ENCODE results near the gene HOXB13. TPM values are rescaled to one million over a fixed set of nuclear protein-coding genes. Genes with fewer than 3 reads are reported as not detected.

HOXB13 gene
- total and polyA plus RNA-seq, 2 of the 13 experiments (the other 11 are each of a cell fraction or from before 2014, with no cell fraction given) = not detected

DNA sequence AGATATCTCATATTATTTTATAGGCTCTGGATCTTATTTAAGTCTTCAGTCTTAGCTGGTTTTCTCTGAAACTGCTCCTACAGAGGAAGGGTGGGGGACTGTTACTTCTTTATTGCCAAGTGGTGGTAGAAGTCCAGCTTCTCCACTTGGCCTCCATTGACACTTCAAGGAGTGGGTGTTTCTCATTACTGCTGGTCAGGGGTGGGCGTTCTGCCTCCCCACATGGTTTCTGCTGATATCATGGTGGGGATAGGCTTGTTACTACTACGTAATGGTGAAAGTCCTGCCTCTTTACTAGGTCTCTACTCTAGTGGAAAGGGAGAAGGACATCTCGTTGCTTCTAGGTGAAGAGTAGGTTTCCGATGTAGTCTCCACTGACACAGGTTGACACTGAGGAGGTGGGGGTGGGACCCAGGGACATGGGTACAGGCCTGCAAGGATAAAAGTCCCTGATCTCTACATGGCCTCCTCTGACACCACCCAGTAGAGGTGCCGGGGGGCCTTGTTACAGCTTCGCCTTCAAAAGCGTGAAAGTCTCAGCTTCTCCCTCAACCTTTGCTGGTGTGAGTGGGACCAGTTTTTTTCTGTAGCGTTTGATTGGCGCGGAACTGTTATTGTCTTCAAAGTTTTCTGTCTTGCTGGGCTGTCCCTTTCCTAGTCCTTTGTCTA is 26.6 kb downstream of the HOXB13 start:
- Histone ChIP-seq H4K20me1 (ENCODE audit: insufficient read depth, low read length) (no peaks in the 10 kb centered on the region), H3K4me3 (replicated peaks in 1 of 3; ENCODE audit: insufficient read depth in 1 of 3, low read depth in 2 of 3, low read length in 3 of 3) (no peak overlapping the region), H2AFZ (ENCODE audit: low read length) (no peak overlapping the region), H3K36me3 (replicated peaks in 1 of 2; ENCODE audit: control insufficient read depth in 1 of 2, insufficient read depth in 2 of 2, low read length in 2 of 2) (no peaks in the 10 kb centered on the region), H3K27ac (ENCODE audit: extremely low read length, insufficient read depth, low read length) (no peak overlapping the region), H3K4me2 (ENCODE audit: low read depth, low read length) (no peak overlapping the region), H3K79me2 (ENCODE audit: insufficient read depth, low read length) (no peaks in the 10 kb centered on the region), H3K9ac (ENCODE audit: insufficient read depth, low read depth, low read length) (no peak overlapping the region), H3K4me1 (ENCODE audit: insufficient read depth, low read length) (no peaks in the 10 kb centered on the region), H3K9me3 (ENCODE audit: low read length) (no peaks in the 10 kb centered on the region), H3K27me3 (ENCODE audit: control insufficient read depth in 1 of 2, insufficient read depth in 2 of 2, low read length in 2 of 2) (peaks cover 5 to 61% of the 10 kb centered on the region in 2 experiments; a peak in 4 of 5 replicates)
- no peak for FAIRE-seq
- in situ Hi-C loops (cut with HindIII; ENCODE audit: extremely low pct_ligation_motif_present, low pct_unique_long_range_greater_than_20kb) (no loop called here), intact Hi-C loops (cut with micrococcal nuclease; ENCODE audit: unreplicated experiment) (no loop called here)
- ATAC-seq = no peak
- no peak for DNase-seq (ENCODE audit: low spot score)
- no TSS peak for BruUV-seq (replicated peaks)
- POLR2A ChIA-PET = no interaction called here
- WGBS (ENCODE audit: low lambda C conversion rate) = 46% methylated on average over 10 of the region's 10 CpGs
- CTCF ChIA-PET (ENCODE audit: low intra/inter-chr PET ratio, low total read pairs) = no interaction called here
- no peak for TF ChIP-seq ATRX (CRISPR knock-in tag; IDR thresholded peaks at IDR 0.05; ENCODE audit: borderline replicate concordance)
- no peak for TF ChIP-seq MBNL3 (CRISPR knock-in tag; conservative IDR thresholded peaks at IDR 0.05)
- no peak for TF ChIP-seq ZSCAN25 (CRISPR knock-in tag; IDR thresholded peaks at IDR 0.05)
- TF ChIP-seq ZNF792 (CRISPR knock-in tag; IDR thresholded peaks at IDR 0.05) = no peak
- TF ChIP-seq, protein P1, sequence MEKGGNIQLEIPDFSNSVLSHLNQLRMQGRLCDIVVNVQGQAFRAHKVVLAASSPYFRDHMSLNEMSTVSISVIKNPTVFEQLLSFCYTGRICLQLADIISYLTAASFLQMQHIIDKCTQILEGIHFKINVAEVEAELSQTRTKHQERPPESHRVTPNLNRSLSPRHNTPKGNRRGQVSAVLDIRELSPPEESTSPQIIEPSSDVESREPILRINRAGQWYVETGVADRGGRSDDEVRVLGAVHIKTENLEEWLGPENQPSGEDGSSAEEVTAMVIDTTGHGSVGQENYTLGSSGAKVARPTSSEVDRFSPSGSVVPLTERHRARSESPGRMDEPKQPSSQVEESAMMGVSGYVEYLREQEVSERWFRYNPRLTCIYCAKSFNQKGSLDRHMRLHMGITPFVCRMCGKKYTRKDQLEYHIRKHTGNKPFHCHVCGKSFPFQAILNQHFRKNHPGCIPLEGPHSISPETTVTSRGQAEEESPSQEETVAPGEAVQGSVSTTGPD (CRISPR knock-in tag; IDR thresholded peaks at IDR 0.05) = no peak
- no peak for TF ChIP-seq YY1 (IDR thresholded peaks at IDR 0.05; ENCODE audit: insufficient read depth, insufficient replicate concordance, low read depth, low read length)
- TF ChIP-seq NPAS2 (CRISPR knock-in tag; IDR thresholded peaks at IDR 0.05; ENCODE audit: borderline replicate concordance) = no peak
- TF ChIP-seq TP53 (CRISPR knock-in tag; conservative IDR thresholded peaks at IDR 0.05) = no peak
- TF ChIP-seq ZNF30 (CRISPR knock-in tag; IDR thresholded peaks at IDR 0.05) = no peak
- TF ChIP-seq, protein P2, sequence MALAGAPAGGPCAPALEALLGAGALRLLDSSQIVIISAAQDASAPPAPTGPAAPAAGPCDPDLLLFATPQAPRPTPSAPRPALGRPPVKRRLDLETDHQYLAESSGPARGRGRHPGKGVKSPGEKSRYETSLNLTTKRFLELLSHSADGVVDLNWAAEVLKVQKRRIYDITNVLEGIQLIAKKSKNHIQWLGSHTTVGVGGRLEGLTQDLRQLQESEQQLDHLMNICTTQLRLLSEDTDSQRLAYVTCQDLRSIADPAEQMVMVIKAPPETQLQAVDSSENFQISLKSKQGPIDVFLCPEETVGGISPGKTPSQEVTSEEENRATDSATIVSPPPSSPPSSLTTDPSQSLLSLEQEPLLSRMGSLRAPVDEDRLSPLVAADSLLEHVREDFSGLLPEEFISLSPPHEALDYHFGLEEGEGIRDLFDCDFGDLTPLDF (CRISPR knock-in tag; IDR thresholded peaks at IDR 0.05) = no peak
- TF ChIP-seq ZNF746 (CRISPR knock-in tag; IDR thresholded peaks at IDR 0.05) = no peak
- no peak for TF ChIP-seq ZSCAN31 (CRISPR knock-in tag; IDR thresholded peaks at IDR 0.05; ENCODE audit: low read depth)
- no peak for TF ChIP-seq RFX5 (IDR thresholded peaks at IDR 0.05; ENCODE audit: low read depth, low read length)
- TF ChIP-seq KMT2A (CRISPR knock-in tag; IDR thresholded peaks at IDR 0.05) = no peak
- TF ChIP-seq, protein P3, sequence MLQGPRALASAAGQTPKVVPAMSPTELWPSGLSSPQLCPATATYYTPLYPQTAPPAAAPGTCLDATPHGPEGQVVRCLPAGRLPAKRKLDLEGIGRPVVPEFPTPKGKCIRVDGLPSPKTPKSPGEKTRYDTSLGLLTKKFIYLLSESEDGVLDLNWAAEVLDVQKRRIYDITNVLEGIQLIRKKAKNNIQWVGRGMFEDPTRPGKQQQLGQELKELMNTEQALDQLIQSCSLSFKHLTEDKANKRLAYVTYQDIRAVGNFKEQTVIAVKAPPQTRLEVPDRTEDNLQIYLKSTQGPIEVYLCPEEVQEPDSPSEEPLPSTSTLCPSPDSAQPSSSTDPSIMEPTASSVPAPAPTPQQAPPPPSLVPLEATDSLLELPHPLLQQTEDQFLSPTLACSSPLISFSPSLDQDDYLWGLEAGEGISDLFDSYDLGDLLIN (CRISPR knock-in tag; IDR thresholded peaks at IDR 0.05; ENCODE audit: borderline replicate concordance) = no peak
- TF ChIP-seq ZNF781 (CRISPR knock-in tag; IDR thresholded peaks at IDR 0.05; ENCODE audit: borderline replicate concordance, not compliant biosample characterization) = no peak
- TF ChIP-seq, protein P4, sequence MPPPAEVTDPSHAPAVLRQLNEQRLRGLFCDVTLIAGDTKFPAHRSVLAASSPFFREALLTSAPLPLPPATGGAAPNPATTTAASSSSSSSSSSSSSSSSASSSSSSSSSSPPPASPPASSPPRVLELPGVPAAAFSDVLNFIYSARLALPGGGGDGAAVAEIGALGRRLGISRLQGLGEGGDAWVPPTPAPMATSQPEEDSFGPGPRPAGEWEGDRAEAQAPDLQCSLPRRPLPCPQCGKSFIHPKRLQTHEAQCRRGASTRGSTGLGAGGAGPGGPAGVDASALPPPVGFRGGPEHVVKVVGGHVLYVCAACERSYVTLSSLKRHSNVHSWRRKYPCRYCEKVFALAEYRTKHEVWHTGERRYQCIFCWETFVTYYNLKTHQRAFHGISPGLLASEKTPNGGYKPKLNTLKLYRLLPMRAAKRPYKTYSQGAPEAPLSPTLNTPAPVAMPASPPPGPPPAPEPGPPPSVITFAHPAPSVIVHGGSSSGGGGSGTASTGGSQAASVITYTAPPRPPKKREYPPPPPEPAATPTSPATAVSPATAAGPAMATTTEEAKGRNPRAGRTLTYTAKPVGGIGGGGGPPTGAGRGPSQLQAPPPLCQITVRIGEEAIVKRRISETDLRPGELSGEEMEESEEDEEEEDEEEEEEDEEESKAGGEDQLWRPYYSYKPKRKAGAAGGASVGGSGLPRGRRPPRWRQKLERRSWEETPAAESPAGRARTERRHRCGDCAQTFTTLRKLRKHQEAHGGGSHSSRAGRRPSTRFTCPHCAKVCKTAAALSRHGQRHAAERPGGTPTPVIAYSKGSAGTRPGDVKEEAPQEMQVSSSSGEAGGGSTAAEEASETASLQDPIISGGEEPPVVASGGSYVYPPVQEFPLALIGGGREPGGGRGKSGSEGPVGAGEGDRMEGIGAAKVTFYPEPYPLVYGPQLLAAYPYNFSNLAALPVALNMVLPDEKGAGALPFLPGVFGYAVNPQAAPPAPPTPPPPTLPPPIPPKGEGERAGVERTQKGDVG (CRISPR knock-in tag; IDR thresholded peaks at IDR 0.05; ENCODE audit: borderline replicate concordance) = no peak
- no peak for TF ChIP-seq ZNF775 (CRISPR knock-in tag; IDR thresholded peaks at IDR 0.05; ENCODE audit: borderline replicate concordance)

All from HepG2 (cell line).